GM12892 (cell line): ENCODE data around the gene R3HDM2.

Source experiments
- POLR2A ChIP-seq: IDR thresholded peaks from 2 replicates; pipeline ENCODE4 v1.6.1; 2011; ENCODE audit warnings: low read depth, low read length, control low read depth
- TAF1 ChIP-seq: IDR thresholded peaks from 2 replicates; pipeline ENCODE4 v1.6.1; 2011; ENCODE audit warnings: low read depth, mild to moderate bottlenecking, control low read depth, low read length, borderline replicate concordance

DNA sequence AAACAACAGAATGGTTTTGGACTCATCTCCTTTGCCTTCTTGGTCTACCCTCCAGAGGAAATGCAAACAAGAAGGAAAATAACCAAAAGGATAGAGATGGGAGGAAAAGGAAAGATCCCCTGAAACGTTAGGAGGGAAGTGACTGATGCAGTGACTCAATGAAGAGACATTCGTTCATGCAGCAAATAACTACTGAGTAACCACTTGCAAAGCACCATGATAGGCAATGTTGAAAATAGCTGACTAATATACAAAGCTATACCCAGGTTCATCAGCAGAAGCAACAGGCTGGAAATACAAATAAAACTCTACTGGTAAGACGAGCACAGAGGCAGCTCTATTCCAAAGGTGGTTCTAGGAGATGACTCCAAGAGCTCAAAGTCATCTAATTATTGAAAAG, 41.8 kb downstream of the R3HDM2 start:
- TF ChIP-seq TAF1, result no peak
- TF ChIP-seq POLR2A, result no peak
